Stimulated activated CD4-positive, alpha-beta T cell treated with anti-CD3 and anti-CD28 coated beads, Interleukin-15, amount 100 ng/mL, for 1 hour (primary cell): ENCODE measurements around the gene SLC1A7.

Experiments
- DNase-seq, 2 donors: peaks; one replicate each; pipeline ENCODE4 v3.0.0-alpha.2; 2020; ENCODE audit warnings: low read depth in 1 of 2, low spot score in 1 of 2

The SLC1A7 gene

GRCh38 chr1:53116307-53116810 is 26.1 kb downstream of the SLC1A7 start:
- no peak for DNase-seq

GRCh38 chr1:53115403-53116306 is 26.8 kb downstream of the SLC1A7 start:
- DNase-seq = no peak

GRCh38 chr1:53114581-53115400 is 27.6 kb downstream of the SLC1A7 start:
- DNase-seq = no peak

GRCh38 chr1:53114090-53114489 is 28.3 kb downstream of the SLC1A7 start:
- no peak for DNase-seq

GRCh38 chr1:53112861-53113260 is 29.6 kb downstream of the SLC1A7 start:
- no peak for DNase-seq

- no peak for DNase-seq
These were observed 30.1 kb downstream of the SLC1A7 start for GRCh38 chr1:53112271-53112774.

GRCh38 chr1:53111693-53112092 is 30.7 kb downstream of the SLC1A7 start:
- DNase-seq = no peak

- no peak for DNase-seq
These were observed 31.3 kb downstream of the SLC1A7 start for GRCh38 chr1:53111073-53111556.

- no peak for DNase-seq
These were observed 31.9 kb downstream of the SLC1A7 start for GRCh38 chr1:53110370-53111072.

GRCh38 chr1:53108646-53109580 is 33.5 kb downstream of the SLC1A7 start:
- no peak for DNase-seq

- DNase-seq = no peak
These were observed 34.7 kb downstream of the SLC1A7 start for GRCh38 chr1:53107570-53108322.

GRCh38 chr1:53107090-53107489 is 35.3 kb downstream of the SLC1A7 start:
- DNase-seq = no peak

- no peak for DNase-seq
These were observed 38.0 kb downstream of the SLC1A7 start for GRCh38 chr1:53104289-53104913.

GRCh38 chr1:53094533-53094919 is 47.9 kb downstream of the SLC1A7 start:
- no peak for DNase-seq

GRCh38 chr1:53093778-53094532 is 48.5 kb downstream of the SLC1A7 start:
- no peak for DNase-seq

GRCh38 chr1:53093451-53093754 is 49.0 kb downstream of the SLC1A7 start:
- DNase-seq = no peak

GRCh38 chr1:53092659-53093450 is 49.6 kb downstream of the SLC1A7 start:
- no peak for DNase-seq
